NCI-H146 (cell line): ENCODE results near the gene C1QTNF8.

Source experiments
- DNase-seq: peaks from one replicate; lab custom pipeline; 2025; lab: John Stamatoyannopoulos, UW

Gene C1QTNF8

DNA sequence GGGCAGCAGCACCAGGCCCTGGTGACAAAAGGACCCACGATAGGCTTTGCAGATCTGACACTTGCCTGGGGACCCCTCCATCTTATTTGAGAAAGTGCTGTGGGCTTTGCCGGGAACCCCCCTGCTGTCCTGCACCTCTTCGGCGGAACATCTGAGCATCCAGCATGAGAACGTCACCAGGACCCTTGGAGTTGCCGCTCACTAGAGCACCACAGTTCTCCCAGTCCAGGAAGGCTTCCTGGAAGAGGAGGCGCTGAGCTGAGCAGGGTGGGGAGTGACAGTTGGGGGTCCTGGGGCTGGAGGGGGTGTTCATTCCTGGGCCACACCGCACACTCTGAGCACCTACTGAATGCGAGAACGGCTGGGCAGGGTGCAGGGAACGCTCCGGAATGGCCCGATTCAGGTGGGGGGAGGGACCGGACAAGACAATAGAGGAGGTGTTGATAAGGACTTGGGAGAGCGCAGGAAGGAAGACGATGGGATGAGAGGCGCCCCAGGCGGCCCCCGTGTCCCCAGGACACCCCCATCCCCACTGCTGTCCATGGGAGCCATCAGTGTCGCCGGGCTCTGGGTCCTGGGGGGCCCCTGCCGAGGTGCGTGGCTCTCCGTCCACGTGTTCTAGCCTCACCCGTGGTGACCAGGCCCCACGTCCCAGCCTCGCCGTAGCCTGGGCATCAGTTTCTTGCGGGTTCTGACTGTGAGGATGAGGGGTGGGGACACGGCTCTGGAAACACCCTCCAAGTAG, 32.1 kb upstream of the C1QTNF8 start:
- DNase-seq: no peak

DNA sequence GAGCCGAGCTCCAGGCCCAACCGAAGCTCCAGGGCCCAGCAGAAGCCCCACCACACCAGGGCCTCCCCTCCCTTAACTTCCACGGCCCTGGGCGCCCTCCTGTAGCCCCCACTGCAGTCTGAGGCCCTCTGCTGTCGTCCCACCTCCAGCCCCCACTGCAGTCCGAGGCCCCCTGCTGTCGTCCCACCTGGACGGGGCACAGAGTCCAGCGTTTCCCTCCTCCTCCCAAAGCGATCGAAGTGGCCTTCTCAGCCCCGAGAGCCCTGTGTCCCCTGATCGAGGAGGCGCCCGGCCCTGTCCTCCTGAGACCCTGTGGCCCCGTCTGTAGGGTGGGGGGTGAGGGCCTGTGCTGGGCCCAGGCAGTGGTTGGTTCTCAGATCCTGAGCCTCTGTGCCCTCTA, 31.1 kb upstream of the C1QTNF8 start:
- no peak for DNase-seq

DNA sequence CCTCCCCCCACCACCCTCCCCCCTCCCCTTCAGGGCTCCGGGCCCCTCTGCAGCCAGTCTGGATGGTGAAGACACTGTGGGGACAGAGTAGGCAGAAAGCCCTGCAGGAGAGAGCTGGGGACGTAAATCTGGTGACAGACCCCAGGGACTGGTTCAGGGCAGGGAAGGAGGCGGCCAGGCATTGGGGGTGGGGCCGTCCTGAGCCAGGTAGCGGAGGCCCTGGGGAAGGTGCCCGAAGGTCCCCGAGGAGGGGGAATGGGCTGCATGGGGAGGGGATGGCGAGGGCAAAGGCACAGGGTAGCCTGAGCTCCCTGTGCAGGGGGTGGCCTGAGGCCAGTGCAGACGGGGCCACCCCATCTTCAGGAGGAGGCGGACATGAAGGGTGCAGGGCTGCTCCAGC, 30.5 kb upstream of the C1QTNF8 start:
- DNase-seq: no peak

DNA sequence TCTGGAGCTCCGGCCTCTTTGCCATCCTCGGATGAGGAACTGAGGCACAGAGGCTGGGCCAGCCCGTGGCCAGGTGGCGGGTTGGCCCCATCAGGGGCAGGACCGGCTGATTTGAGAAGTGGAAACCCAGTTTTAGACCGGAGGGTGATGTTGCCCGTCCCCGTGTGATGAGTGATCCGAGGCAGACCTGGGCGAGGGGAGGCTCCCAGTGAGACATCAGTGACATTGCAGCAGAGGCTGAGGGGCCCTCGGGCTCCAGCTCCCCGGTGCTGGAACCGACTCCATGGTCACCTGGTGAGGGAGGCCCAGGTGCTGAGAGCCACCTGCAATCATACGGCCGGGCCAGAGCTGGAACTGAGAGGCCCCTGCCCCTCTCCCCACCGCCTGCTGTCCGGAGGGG, 30.0 kb upstream of the C1QTNF8 start:
- DNase-seq: no peak

DNA sequence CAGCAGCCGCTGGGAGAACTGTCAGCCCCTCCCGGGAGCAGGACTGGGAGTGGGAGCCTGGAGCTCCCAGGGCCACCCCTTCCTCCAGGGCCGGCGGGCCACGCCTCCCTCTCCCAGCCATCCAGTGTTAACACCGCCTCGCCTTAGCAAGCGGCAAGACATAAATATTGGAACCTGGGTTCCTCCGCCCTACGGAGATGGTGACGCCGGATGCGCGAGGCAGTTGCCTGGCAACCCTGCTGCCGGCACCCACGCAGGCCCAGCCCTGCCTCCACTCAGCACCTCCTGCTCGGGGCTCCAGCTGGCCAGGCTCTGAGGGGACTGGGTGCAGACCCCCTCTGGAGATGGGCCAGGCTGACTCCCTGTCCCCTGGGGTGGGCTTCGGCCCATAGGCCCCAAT, 29.4 kb upstream of the C1QTNF8 start:
- peak; percentile 24 for DNase-seq

DNA sequence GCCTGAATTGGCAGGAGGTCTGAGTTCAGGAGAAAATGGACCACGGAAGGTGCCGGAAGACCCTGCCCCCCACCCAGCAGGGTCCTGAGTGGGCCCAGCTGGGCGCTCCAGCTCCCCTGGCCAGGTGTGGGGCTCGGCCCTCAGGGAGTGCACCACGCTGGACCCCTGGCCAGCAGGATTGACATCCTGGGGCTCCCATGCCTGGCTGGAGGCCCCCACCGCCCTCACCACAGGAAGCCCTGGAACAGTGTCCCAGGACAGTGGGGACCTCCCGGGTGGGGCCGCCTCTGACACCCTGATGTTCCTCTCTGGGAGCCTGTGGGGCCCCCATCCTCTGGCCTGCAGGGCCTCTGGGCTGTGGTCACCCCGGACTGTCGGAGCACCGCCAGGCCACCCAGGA, 28.8 kb upstream of the C1QTNF8 start:
- no peak for DNase-seq

DNA sequence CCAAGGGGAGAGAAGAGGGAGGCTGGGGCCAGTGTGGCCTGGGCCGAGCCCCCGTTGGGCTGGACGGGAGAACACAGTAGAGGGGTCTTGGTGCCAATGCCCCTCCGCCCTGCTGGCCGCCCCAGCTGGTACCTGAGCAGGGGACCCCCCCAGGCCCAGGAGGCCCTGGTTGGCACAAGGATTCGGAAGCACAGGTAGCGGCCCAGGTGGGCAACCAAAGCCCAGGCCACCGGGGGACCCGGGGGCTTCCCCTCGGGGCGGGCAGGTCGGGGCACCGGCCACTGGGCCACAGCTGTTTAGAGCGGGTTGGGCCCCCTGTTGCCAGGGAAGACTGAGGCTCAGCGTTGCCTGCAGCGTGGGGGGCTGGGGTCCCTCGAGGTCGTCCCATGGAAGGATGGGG, 28.2 kb upstream of the C1QTNF8 start:
- DNase-seq: no peak

DNA sequence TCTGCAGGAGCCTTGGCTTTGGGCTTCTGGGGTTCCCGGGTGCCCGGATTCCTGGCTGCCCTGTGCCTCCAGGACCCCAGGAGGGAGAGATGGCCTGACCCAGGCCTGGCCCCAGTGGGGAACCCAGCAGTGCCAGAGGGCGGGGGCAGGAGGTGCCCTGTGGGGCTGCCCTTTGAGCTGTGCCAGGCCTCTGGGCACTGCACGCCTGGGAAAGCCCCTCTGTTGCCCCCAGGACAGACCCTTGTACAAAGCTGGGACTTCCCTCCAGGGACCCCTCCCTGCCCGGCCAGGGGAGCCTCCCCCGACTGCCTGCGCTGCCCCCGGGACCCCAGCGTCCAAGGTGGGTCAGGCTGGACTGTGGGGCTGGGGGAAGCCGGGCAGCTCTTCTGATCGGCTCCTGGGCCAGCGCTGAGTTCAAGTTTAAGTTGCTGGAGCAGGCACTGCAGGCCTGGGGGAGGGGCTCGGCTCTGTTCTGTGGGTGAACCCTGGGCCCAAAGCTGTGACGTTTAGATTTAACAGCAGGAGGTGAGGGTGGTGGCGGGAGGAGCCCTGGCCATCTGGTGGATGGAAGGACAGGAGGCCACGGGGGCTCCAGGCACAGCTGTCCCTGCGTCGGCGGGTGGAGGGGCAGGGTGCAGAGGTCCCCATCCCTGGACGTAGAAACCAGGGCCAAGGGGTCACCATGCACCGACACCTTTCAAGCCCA, 27.6 kb upstream of the C1QTNF8 start:
- no peak for DNase-seq

DNA sequence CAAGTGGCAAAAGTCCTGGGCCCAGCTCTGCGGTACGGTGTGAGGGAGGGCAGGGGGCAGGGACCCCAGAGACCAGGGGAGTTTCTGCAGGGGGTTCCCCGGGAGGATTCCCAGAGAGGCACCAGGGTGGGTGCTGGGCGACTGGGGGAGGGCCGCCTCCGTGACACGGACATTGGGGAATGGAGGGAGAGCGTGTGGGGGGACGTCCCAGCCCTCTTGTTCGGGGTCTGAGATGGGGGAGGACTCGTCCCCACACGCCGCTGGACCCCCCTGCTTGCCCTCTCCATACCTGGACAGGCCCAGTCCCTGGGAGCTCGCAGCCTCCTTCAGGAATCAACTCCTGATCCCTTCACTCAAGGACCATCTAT, 26.3 kb upstream of the C1QTNF8 start:
- DNase-seq: no peak

DNA sequence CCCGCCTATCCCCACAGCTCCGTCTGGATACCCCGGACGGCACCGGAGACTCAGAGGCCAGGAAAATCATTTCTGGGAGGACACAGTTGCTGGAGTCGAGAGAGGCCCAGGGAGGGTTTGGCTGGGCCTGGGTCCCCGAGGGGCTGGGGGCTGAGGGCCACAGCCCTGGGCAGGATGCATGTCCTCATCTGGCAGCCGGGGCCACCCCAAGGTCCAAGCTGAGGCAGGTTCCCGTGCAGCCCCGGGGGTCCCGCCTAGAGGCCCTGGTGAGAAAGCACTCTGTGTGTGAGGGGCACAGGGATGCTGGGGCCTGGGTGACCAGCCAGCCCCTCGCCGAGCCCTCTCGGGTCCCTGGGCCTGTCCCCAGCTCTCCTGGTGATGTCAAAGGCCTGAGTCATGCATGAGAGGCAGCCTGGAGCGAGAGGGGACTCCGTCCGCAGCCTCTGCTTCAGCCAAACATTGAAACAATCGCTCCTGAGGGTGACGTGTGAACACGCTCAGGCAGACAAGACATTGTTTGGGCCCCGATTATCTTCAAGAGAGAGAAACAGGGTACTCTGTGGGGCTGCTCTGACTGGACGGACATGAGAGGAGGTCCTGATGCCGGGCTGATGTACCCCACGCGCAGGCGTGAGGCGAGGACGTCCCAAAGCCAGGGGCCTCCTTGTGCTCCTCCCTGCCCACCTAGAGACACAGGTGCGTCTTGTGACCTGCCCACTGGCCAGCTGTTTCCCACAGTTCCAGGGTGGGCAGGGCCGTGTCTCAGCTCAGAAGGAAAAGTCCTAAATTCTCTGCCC, 25.8 kb upstream of the C1QTNF8 start:
- no peak for DNase-seq

DNA sequence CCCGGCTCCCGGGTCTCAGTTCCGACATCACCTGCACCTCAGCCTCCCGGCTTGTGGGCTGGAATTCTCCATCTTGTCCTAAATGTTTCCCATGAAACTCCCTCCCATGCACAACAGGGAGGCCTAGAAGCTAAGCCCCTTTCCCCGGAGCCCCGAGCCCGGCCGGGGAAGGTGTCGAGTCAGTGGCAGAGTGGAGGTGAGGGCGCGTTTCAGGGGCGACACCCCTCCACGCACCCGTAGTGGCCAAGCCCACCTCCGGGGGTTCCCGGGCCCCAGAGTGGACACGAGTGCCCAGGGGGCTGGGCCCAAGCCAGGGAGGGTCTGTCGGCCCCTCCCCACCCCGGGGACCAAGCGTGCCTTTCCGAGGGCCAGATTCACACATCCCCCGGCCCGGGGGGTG, 25.0 kb upstream of the C1QTNF8 start:
- no peak for DNase-seq

DNA sequence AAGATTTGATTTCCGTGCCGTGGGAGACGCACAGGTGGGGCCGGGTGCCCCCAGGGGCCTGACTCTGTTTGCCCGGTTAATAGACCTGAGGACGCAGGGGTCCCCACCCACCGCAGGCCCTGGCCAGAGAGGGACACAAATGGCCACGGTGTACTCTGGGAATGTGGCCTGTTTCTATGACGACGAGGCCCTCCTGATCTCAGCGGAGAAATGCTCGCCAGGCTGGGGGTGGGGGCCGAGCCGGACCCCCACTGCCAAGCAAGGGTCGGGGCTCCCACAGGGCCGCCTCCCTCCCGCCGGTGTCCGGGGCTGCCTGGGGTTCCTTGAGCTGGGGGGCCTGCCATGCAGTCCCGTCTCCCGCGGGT, 24.5 kb upstream of the C1QTNF8 start:
- DNase-seq: no peak

DNA sequence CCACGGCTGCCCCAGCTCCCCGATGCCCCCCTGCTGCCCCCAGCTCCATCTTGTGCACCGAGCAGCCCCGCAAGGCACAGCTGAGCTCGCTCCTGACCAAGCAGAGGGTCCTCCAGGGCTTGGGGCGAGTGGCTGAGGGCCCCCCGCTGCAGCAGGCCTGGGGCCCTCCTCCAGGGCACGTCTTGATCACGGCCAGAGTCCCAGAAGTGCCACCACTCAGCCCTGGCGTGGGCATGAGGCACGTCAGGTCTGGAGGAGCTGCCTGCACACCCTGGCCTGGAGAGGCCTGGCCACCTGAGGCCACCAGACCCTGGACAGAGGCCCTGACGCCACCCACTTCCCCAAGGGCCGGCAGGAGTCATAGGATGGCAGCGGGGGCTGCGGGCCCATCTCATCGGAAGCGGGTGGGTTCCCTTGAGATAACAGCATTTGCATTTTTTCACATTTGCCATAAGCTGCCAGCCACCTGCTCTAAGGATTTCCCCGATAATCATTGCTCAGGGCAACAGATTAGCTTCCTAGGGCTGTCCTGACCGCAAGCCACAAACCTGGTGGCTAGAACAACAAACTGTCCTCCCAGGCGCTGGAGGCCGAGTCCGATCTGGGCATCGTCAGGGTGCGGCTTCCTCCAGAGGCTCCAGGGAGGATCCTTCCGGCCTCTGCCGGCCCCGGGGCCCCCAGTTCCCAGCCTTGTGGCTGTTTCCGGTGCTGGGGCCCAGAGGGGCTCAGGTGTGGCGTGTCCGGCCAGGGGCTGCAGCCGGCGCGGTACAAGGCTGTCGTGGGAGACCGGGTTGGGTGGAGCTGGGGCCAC, 23.9 kb upstream of the C1QTNF8 start:
- no peak for DNase-seq

DNA sequence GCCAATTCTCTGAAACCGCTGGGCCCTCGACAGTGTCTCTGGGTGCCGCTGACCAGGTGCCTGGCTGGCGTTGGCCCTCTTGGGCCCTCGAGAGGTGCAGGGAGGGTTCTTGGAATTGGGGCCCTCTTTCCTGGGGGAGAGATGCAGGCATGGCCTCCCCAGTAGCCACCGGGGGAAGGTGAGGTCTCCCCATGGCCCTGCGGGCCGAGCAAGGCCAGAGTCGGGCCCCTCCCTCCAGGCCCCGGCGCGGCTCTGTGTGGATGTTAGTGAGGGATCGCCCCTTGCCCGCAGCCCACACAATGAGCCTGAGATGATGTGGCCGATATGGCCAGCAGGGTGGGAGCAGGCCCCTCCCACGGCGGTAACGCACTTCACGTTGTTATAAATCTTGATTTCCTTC, 23.1 kb upstream of the C1QTNF8 start:
- no peak for DNase-seq

DNA sequence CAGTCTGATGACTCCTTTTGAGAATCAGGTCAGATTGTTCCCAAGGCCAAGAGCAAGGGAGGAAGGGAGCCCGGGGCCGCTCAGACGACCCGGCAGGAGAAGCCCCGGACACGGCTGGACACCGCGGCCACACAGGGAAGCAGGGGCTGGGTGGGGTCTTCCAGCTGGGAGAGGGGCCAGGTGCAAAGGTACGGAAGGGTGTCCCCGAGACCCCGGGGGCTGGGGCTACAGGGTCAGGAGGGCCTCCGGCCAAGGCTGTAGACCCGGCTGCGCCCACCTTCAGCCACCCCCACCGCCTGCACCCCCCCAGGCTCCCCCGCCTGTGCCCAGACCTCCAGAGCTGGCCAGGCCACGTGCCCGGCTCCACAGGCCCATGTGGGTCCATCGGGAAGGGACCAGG, 21.9 kb upstream of the C1QTNF8 start:
- DNase-seq: no peak

DNA sequence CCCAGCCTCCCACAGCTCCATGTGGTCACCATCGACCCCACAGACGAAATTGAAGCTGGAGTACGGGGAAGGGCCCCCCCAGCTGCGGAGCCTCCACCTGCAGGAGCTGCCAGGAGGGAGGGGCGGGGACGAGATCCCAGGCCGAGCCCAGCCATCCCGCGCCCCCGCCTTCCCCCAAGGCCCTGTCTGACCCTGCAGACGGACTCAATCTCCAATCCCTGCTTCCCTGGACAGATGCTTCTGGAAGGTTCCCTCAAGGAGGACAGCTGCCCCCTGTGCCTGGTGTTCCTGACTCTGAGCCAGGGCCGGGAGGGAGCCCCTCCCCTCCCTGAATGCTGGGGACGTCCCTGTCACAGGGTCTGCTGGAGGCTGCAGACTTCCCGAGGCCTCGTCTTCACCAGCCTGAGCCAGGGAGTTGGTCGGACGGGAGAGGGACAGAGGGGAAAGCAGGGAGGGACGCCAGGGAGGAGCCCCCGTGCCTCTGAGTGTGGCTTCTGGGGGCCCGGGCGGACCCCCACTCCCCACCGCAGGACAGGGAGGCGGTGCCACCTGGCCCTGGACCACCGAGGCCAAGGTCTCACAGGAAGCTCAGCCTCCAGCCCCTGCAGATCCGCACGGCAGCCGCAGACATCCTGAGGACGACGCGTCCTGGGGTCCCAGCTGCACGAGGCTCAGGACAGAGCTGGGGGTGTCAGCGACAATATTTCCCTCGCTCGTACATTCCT, 21.3 kb upstream of the C1QTNF8 start:
- no peak for DNase-seq

DNA sequence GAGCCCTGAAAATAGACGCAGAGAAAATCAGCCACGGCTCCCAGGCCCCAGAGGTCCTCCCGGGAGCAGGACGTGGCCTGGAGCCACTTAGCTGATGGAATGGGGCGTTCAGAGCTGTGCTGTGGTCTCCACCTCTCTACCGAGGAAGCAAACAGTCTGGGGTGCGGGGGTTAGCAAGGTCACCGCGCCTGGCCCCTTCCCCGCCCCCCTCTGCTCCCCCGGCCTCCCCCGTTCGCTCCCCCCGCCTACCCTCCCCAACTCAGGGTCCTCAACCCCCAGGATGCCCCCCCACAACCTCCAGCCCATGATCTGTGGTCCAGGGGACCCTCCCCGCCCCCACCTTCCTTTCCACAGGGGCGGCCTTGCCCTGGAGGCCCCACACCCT, 20.6 kb upstream of the C1QTNF8 start:
- no peak for DNase-seq

DNA sequence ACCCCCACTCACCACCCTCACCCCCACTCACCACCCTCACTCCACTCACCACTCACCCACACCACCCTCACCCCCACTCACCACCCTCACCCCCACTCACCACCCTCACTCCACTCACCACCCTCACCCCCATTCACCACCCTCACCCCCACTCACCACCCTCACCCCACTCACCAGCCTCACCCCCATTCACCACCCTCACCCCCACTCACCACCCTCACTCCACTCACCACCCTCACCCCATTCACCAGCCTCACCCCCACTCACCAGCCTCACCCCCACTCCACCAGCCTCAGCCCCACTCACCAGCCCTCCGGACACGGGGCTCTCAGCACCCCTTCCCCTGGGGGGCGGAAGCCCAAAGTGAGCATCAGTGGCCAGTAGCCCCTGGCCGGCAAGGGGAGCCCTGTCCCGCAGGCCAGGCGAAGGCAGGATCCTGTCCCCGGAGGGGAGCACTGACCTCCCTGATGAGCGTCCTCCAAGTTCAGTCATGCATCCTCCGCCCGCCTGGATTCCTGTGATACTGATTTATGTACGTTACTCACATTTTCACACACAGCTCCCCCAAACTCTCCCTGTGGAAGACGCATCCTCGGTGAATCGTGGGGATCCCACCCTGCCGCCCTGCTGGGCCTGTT, 18.0 kb upstream of the C1QTNF8 start:
- no peak for DNase-seq

DNA sequence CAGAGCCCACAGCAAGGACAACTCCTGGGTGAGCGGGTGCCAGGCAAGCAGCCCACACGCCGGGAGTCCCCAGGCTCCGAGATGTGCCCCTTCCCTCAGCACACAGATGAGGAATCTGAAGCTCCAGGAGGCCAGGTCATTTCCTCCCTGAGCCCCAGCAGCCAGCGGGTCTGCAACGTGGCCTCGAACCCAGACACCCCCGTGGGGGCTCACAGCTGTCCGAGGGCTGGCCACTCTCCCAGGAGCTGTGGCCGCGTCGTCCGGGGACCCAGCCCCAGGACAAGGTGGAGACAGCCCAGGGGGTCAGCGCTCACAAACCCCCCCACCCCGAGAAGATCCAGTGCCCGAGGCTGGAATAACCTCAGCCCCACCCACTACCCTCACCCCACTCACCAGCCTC, 17.4 kb upstream of the C1QTNF8 start:
- no peak for DNase-seq

DNA sequence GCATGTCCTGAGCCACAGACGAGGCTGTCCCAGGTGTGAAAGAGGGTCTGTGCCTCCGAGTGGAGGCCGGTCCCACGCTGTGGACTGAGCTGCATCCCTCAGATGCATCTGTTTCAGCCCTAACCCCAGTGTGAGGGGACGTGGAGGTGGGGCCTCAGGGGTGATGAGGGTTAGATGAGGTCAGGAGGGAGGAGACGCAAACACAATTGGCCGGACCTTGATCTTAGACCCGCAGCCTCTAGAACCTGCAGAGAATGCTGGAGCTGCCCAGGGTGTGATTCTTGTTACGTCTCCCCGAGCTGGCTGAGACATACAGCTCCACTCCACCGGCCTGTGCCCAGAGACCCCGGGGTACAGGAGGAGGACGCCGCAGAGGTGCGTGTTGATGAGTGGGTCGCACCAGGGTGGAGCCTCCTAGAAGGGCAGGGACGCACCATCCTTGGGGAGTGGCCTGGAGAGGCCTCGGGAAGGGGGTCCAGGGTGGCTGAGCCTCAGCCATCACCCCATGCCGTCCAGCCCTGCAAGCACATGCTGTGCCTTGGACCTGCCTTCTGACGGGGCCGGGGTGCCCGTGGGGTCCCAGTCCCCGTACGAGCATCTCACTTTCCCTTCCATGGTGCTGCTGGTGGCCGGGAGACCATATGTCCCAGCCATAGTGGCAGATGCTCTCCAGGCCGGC, 16.6 kb upstream of the C1QTNF8 start:
- DNase-seq: no peak

DNA sequence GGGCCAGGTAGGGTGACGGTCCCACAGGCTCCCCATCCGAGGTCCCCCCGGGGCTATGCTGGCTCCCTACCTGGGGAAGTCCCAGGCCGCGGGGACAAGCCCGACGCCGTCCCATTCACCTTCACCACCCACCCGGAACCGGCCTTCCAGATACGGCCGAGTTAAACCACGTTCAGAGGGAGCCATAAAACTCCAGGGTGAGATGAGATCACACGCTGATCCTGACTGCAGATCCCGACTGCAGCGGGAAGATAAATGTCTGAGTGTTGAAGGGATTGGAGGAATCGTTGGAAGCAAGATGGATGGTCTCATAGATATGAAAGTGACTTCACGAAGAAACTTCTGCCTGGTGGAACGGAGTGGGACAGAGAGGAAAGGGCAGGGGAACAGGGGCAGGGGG, 13.6 kb upstream of the C1QTNF8 start:
- DNase-seq: no peak
